ENCODE data around the gene AIRE. TPM values are rescaled to one million over a fixed set of nuclear protein-coding genes. Genes with fewer than 3 reads are reported as not detected.
"Not testable (repeated sequence)": the region's sequence is repeated elsewhere in the genome, so short reads cannot be mapped to it uniquely, and the experiment has no call there.

The AIRE gene
- total RNA-seq, 2 donors from 2014 or later: not detected

DNA sequence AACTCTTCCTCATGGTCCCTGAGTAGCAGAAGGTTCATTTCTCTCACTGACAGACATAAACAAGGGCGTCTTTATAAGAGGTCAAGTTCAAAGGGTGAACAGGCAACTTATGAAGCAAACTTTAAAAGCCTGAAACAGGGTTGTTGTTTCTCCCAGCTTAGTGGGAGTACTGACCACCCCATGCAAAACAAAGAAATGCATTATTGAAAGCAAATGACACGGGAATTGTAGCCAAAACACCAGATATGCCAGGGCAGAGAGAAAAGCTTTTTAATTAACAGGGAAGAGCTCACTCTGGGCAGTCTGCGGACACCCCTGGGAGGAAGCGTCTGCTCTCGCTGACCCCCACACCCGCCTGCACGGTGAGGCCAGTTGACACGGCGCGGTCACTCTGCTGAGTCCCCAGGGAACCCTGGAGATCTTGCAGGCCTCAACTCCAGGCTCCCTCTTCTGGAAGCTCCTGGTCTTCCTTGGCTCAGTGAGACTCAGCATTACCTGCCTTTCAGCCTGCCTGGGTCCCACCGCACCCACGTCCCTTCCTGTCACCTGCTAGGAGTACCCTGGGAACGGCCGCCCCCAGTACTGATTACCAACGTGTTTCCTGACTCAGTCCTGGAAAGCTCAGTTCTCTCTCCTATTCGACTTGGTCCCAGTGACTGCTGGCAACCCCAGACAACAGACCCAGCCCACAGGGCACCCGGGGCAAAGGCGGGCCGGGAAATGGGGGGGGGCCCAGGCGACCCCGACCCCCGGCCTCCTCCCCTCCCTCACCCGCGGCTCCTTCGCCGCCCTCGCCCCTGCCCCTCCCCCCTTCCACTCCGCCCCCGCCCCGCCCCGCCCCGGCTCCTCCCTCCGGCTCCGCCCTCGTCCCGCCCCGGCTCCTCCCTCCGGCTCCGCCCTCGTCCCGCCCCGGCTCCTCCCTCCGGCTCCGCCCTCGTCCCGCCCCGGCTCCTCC lies 52.5 kb downstream of the AIRE start:
- peak overlapping the region; percentile 76 for H3K4me3 ChIP-seq
- no peaks in the 10 kb centered on the region for H3K9me3 ChIP-seq
- DNase-seq (ENCODE audit: low spot score) (peak; percentile 50), ATAC-seq (ENCODE audit: insufficient number of reproducible peaks, low FRiP score, low read depth) (no peak)
- H3K27me3 ChIP-seq (replicated peaks; ENCODE audit: insufficient read depth): no peaks in the 10 kb centered on the region
- peak overlapping the region in 1 of 2 donors; percentile 76 for H3K27ac ChIP-seq
- peaks cover 4 to 7% of the 10 kb centered on the region in 2 donors for H3K4me1 ChIP-seq (ENCODE audit: control insufficient read depth in 1 of 2, low read depth in 2 of 2)
- H3K36me3 ChIP-seq: peaks cover 4% of the 10 kb centered on the region
- TF ChIP-seq, protein P1, sequence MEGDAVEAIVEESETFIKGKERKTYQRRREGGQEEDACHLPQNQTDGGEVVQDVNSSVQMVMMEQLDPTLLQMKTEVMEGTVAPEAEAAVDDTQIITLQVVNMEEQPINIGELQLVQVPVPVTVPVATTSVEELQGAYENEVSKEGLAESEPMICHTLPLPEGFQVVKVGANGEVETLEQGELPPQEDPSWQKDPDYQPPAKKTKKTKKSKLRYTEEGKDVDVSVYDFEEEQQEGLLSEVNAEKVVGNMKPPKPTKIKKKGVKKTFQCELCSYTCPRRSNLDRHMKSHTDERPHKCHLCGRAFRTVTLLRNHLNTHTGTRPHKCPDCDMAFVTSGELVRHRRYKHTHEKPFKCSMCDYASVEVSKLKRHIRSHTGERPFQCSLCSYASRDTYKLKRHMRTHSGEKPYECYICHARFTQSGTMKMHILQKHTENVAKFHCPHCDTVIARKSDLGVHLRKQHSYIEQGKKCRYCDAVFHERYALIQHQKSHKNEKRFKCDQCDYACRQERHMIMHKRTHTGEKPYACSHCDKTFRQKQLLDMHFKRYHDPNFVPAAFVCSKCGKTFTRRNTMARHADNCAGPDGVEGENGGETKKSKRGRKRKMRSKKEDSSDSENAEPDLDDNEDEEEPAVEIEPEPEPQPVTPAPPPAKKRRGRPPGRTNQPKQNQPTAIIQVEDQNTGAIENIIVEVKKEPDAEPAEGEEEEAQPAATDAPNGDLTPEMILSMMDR (IDR thresholded peaks at IDR 0.05): no peak

DNA sequence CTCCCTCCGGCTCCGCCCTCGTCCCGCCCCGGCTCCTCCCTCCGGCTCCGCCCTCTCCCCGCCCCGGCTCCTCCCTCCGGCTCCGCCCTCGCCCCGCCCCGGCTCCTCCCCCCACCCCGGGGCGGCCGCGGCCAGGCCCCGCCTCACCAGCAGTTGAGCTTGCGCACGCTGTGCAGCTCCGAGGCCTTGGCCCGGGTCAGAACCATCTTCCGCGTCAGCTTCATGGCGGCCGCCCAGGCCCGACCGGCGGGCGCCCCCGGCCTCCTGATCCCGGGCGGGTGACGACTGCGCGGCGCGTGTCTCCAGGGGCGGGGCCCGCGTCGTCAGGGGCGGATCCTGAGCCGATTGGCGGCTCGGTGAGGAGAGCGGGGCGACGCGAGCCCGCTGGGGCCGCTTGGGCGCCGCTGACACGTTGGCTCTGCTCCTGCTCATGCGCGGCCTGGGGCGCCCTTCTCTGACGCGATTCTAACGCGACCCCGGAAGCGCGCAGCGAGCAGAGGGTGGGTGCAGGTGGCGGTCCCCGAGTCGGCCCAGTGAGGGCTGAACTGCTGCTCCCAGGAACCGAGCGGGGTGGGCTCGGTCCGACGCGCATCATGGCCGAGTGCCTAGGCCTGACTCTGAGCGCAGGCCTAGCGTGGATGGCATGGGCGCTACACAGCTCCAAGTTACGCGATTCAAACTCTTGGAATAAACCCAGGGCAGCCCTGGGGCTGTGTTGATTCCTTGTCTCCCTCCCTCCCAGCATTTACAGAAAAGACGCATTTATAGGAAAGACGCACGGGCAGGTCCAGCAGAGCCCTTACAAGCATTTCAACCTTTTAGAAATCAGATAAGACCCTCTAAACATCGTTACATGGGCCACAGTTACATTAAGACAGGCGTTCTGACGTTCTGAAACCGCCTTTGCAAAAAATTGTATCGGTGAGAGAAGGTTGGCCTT lies 53.6 kb downstream of the AIRE start, which contains the start of gene CFAP410:
TSS of gene CFAP410 (minus strand) at position 420 of the 940 bp plus-strand sequence. CDS start at position 224, 196 bp downstream.
- Histone ChIP-seq H3K4me3 (peak within 1 kb of the TSS; percentile 94), H3K27me3 (replicated peaks; ENCODE audit: insufficient read depth) (no peaks in the 10 kb centered on the region), H3K36me3 (peaks cover 4% of the 10 kb centered on the region), H3K27ac (peak within 1 kb of the TSS; percentile 81 to 96), H3K4me1 (ENCODE audit: control insufficient read depth in 1 of 2, low read depth in 2 of 2) (peaks cover 4 to 7% of the 10 kb centered on the region in 2 donors), H3K9me3 (no peaks in the 10 kb centered on the region)
- peak; percentile 93 for ATAC-seq (ENCODE audit: insufficient number of reproducible peaks, low FRiP score, low read depth)
- DNase-seq (ENCODE audit: low spot score): peak; percentile 66
- TF ChIP-seq, protein P1 (IDR thresholded peaks at IDR 0.05): no peak

DNA sequence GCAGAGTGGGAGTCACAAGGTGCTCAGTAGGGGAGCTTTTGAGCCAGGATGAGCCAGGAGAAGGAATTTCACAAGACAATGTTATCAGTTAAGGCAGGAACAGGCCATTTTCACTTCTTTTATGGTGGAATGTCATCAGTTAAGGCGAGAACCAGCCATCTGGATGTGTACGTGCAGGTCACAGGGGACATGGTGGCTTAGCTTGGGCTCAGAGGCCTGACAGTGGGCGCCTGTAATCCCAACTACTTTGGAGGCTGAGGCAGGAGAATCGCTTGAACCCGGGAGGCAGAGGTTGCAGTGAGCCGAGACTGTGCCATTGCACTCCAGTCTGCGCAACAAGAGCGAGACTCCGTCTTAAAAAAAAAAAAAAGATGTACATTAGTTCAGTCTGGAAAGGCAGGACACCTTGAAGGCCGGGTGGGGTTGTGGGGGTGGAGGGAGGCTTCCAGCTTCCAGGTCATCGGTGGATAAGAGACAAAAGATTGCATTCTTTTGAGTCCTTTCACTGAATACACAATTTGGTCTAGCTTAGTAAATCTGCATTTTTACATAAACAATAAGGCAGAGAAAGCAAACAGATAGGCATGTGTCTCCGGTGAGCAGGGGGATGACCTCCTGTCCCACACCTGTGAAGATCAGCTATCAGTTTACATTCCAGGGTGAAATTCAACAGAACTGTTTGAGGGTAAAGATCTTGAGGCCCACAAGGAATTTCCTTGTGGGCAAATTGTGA lies 56.2 kb downstream of the AIRE start:
- not testable (repeated sequence) for ATAC-seq (ENCODE audit: insufficient number of reproducible peaks, low FRiP score, low read depth); H3K27ac ChIP-seq; H3K36me3 ChIP-seq; H3K27me3 ChIP-seq (replicated peaks; ENCODE audit: insufficient read depth); H3K9me3 ChIP-seq; H3K4me3 ChIP-seq; H3K4me1 ChIP-seq (ENCODE audit: control insufficient read depth in 1 of 2, low read depth in 2 of 2); DNase-seq (ENCODE audit: low spot score)

- not testable (repeated sequence) for H3K27me3 ChIP-seq (replicated peaks; ENCODE audit: insufficient read depth); H3K9me3 ChIP-seq; H3K4me3 ChIP-seq; H3K4me1 ChIP-seq (ENCODE audit: control insufficient read depth in 1 of 2, low read depth in 2 of 2); H3K36me3 ChIP-seq; DNase-seq (ENCODE audit: low spot score); ATAC-seq (ENCODE audit: insufficient number of reproducible peaks, low FRiP score, low read depth); H3K27ac ChIP-seq
Observed at GRCh38 chr21:44342981-44343380, 57.3 kb downstream of the AIRE start.

DNA sequence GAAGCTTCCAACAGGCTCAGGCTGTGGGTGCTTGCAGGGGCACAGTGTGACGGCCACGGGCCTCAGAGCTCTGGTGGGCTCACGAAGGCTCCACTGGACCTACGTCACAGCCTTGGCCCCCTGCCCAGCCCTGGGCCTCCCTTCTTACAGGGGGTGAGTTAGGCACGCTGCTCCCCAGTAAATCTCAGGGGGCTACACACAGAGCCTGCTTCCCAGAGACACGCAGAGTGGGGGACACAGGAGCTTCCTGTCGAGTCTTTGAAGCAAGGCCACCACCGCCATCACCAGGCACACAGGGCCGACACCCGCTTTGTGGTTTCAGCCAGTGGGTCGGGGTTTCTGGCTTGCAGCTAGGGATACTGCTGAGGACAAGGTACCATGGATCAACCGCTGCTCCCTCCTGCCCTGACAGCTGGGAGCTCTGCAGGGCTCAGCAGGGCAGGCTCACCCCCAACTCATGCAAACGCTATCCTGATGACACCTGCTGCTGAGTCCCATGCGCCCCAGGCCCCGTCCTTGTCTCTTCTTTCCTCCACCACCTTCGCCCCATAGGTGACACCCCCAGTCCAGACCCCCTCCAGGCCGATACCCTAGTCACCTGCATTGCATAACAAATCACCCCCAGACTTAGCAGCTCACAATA lies 59.0 kb downstream of the AIRE start:
- Histone ChIP-seq H3K4me1 (ENCODE audit: control insufficient read depth in 1 of 2, low read depth in 2 of 2) (peaks cover 0 to 6% of the 10 kb centered on the region in 2 donors), H3K4me3 (no peak overlapping the region), H3K27me3 (replicated peaks; ENCODE audit: insufficient read depth) (no peaks in the 10 kb centered on the region), H3K27ac (no peak overlapping the region), H3K9me3 (no peaks in the 10 kb centered on the region), H3K36me3 (no peaks in the 10 kb centered on the region)
- no peak for DNase-seq (ENCODE audit: low spot score)
- TF ChIP-seq, protein P1 (IDR thresholded peaks at IDR 0.05): no peak
- no peak for ATAC-seq (ENCODE audit: insufficient number of reproducible peaks, low FRiP score, low read depth)
